Suprapubic skin (tissue), 4 donors: ENCODE results near the gene ECM1.

Source experiments
- CTCF ChIP-seq, 2 donors: fragments of 200-600 bp in 1 of 2; fragments of 450-650 bp in 1 of 2; sonication (generic) in 1 of 2; IDR thresholded peaks; one replicate each; pipeline ENCODE4 v1.5.1; 2016 to 2019; ENCODE audit warnings: antibody characterized with exemption in 2 of 2, mild to moderate bottlenecking in 1 of 2, moderate library complexity in 1 of 2
- EP300 ChIP-seq: sonication (generic); formaldehyde crosslinking; IDR thresholded peaks from one replicate; pipeline ENCODE4 v1.6.1; 2017; ENCODE audit warnings: antibody characterized with exemption
- POLR2A ChIP-seq, 2 donors: fragments of 450-650 bp; IDR thresholded peaks; one replicate each; pipeline ENCODE4 v1.6.1; 2017; ENCODE audit warnings: antibody characterized with exemption in 2 of 2, mild to moderate bottlenecking in 2 of 2, moderate library complexity in 2 of 2
- POLR2AphosphoS5 ChIP-seq, 3 donors: sonication (generic); formaldehyde crosslinking; IDR thresholded peaks; one replicate each; pipeline ENCODE4 v1.6.1; 2017; ENCODE audit warnings: antibody characterized with exemption in 3 of 3

DNA sequence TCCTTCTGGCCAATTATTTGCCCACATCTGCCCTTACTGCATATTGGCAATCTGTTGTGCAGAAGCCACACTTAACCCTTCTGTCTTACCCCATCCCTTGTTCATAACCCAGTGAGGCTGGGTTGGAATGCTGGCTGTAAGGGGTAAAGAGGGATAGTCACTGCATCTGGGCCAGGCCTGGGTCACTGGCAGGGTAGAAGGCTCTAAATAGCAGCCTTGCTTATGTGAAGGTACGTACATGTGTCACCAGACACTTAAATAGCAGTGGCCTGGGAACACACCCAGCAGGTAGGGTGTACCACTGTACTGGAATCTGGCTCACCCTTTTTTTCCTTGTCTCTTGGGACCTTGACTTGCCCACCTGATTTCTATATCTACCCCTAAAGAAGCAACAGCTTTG lies 30.6 kb upstream of the ECM1 start:
- TF ChIP-seq CTCF (IDR thresholded peaks at IDR 0.05) (no peak), POLR2A (IDR thresholded peaks at IDR 0.05) (no peak), EP300 (no peak), POLR2AphosphoS5 (IDR thresholded peaks at IDR 0.05) (no peak)
